Astrocyte of the spinal cord (primary cell): ENCODE data around the gene SNF8.

ENCODE experiments used
- DNase-seq: peaks from one replicate; pipeline ENCODE4 v3.0.0; 2011; ENCODE audit warnings: low read depth, low spot score
- H3K4me3 ChIP-seq: 2 replicates; pipeline ENCODE4 v1.5.1; 2011; ENCODE audit warnings: low read depth, mild to moderate bottlenecking, low read length, moderate library complexity
- CTCF ChIP-seq: IDR thresholded peaks from 2 replicates; pipeline ENCODE4 v1.5.1; 2012; ENCODE audit warnings: low read depth, mild to moderate bottlenecking, low read length, inconsistent platforms
- in situ Hi-C: cut with HindIII; loops from 2 replicates; pipeline ENCODE4 v1.10.0; 2017; ENCODE audit warnings: low sequenced_read_pairs

Gene SNF8

DNA sequence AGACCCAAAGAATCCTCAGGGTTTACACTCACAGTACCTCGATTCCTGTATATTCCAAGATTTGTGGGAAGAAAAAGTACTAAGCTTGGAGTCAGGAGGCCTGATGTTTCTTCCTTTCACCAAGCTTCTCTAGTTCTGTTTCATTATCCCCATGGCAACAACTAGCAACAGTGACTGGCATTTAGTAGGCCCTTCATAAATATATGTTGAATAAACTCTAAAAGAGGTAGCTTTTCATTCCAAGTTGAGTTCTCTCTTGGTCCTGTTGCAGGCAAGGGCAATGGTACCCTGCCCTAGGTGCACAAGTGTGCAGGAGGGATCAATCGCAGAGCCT lies 37.0 kb downstream of the SNF8 start:
- H3K4me3 ChIP-seq, result peak overlapping the region; percentile 85
- TF ChIP-seq CTCF, result no peak
- DNase-seq, result peak; percentile 78
- in situ Hi-C loops, result no loop called here

- DNase-seq, result no peak
- in situ Hi-C loops, result no loop called here
- H3K4me3 ChIP-seq, result no peak overlapping the region
- TF ChIP-seq CTCF, result no peak
Observed at GRCh38 chr17:48905987-48906515, 38.6 kb downstream of the SNF8 start.

GRCh38 chr17:48904428-48904827 lies 40.2 kb downstream of the SNF8 start:
- in situ Hi-C loops, result no loop called here
- no peak for TF ChIP-seq CTCF
- no peak for DNase-seq
- no peak overlapping the region for H3K4me3 ChIP-seq

DNA sequence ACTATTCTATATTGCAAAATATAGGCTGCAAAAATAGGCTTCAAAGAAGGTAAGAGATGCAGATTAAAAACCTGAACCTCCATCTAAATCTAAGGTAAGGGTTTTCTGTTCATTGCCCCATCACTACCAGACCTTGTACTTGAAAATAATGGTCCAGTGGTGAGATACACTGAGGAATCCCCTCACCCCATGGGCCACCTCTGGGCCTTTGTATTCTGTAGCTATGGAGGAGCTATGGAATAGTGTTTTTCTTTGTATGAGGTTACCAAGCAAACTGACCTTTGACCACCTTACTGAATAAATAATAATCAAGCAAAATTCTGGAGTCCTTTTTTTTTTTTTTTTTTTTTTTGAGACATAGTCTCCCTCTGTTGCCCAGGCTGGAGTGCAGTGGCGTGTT lies 41.2 kb downstream of the SNF8 start:
- in situ Hi-C loops, result no loop called here

DNA sequence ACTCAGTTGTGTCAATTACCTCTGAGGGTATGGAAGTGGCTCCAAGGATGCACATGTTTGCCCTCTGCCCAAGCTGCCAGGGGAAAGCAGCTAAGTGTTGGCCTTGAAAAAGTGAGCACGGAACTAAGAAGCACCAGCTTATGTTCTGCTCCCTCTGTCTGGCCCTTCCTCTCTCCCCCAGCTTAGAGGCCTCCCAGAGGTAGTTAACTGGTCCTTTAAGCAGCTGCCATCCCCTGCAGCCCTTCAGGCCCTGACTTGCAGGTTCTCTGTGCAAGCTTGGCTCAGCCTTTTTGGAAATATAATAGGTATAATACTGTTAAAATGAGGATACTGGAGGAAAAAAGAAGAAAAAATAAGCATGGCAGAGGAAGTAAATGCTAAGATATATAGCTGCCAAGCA lies 43.4 kb downstream of the SNF8 start:
- TF ChIP-seq CTCF, result no peak
- DNase-seq, result no peak
- in situ Hi-C loops, result no loop called here
- no peak overlapping the region for H3K4me3 ChIP-seq

More for the DNA sequence above, 41.2 kb downstream of the SNF8 start:
- no peak overlapping the region for H3K4me3 ChIP-seq
- no peak for TF ChIP-seq CTCF
- DNase-seq, result no peak

GRCh38 chr17:48894886-48895285 lies 49.8 kb downstream of the SNF8 start:
- H3K4me3 ChIP-seq, result no peak overlapping the region
- no peak for DNase-seq
- no peak for TF ChIP-seq CTCF
- in situ Hi-C loops, result no loop called here
